Neural progenitor cell (in vitro differentiated cells): Measurements from ENCODE around the gene DTWD2. TPM values are rescaled to one million over a fixed set of nuclear protein-coding genes. Genes with fewer than 3 reads are reported as not detected.
A peak's percentile ranks its signal among the peaks of the same experiment; 100 is the strongest.

Experiments used
- DNase-seq: peaks from one replicate; pipeline ENCODE4 v3.0.0-alpha.2; 2016; ENCODE audit warnings: low spot score
- H2AFZ ChIP-seq: fragments of 200-600 bp; sonication (generic); replicated peaks from 2 replicates; pipeline ENCODE4 v1.6.1; 2016; ENCODE audit warnings: antibody characterized with exemption
- H3F3A ChIP-seq: fragments of 200-600 bp; sonication (generic); 2 replicates; pipeline ENCODE4 v1.6.1; 2016; ENCODE audit warnings: antibody characterized with exemption, low read depth
- H3K27ac ChIP-seq: fragments of 200-600 bp; sonication (generic); 2 replicates; pipeline ENCODE4 v1.5.1; 2016; ENCODE audit warnings: mild to moderate bottlenecking
- H3K27me3 ChIP-seq: fragments of 200-600 bp; sonication (generic); 2 replicates; pipeline ENCODE4 v1.6.1; 2016; ENCODE audit warnings: mild to moderate bottlenecking, moderate library complexity
- H3K36me3 ChIP-seq: fragments of 200-600 bp; sonication (generic); 2 replicates; pipeline ENCODE4 v1.5.1; 2016
- H3K4me1 ChIP-seq: fragments of 200-600 bp; sonication (generic); 2 replicates; pipeline ENCODE4 v1.6.1; 2016; ENCODE audit warnings: mixed run types
- H3K4me2 ChIP-seq: fragments of 200-600 bp; sonication (generic); 2 replicates; pipeline ENCODE4 v1.6.1; 2016
- H3K4me3 ChIP-seq: fragments of 200-600 bp; sonication (generic); 2 replicates; pipeline ENCODE4 v1.5.1; 2016
- H3K79me2 ChIP-seq: fragments of 200-600 bp; sonication (generic); 2 replicates; pipeline ENCODE4 v1.6.1; 2016; ENCODE audit warnings: low read depth
- H3K9ac ChIP-seq: fragments of 200-600 bp; sonication (generic); 2 replicates; pipeline ENCODE4 v1.6.1; 2016
- H3K9me3 ChIP-seq: fragments of 200-600 bp; sonication (generic); 2 replicates; pipeline ENCODE4 v1.5.1; 2016; ENCODE audit warnings: low read depth
- H4K20me1 ChIP-seq: fragments of 200-600 bp; sonication (generic); 2 replicates; pipeline ENCODE4 v1.6.1; 2016; ENCODE audit warnings: low read depth
- H3K27ac Mint-ChIP-seq: 3 replicates; pipeline ENCODE4 v1.8.0; 2021; ENCODE audit warnings: mixed read lengths
- H3K27me3 Mint-ChIP-seq: 2 replicates; pipeline ENCODE4 v1.8.0; 2022; ENCODE audit warnings: low read depth, mild to moderate bottlenecking, inconsistent platforms, moderate library complexity, mixed read lengths; ENCODE audit not compliant: insufficient read depth
- H3K36me3 Mint-ChIP-seq: 3 replicates; pipeline ENCODE4 v1.8.0; 2021; ENCODE audit warnings: mixed read lengths
- H3K4me1 Mint-ChIP-seq: 3 replicates; pipeline ENCODE4 v1.8.0; 2021; ENCODE audit warnings: mixed read lengths
- H3K4me3 Mint-ChIP-seq: 3 replicates; pipeline ENCODE4 v1.8.0; 2021; ENCODE audit warnings: mild to moderate bottlenecking, moderate library complexity, mixed read lengths
- H3K9me3 Mint-ChIP-seq: 3 replicates; pipeline ENCODE4 v1.8.0; 2020; ENCODE audit warnings: mixed read lengths
- CTCF ChIP-seq: fragments of 200-600 bp; sonication (generic); IDR thresholded peaks from 2 replicates; pipeline ENCODE4 v1.5.1; 2017; ENCODE audit warnings: antibody characterized with exemption, mild to moderate bottlenecking
- EZH2 ChIP-seq: fragments of 200-600 bp; sonication (generic); IDR thresholded peaks from 2 replicates; pipeline ENCODE4 v1.6.1; 2017; ENCODE audit warnings: antibody characterized with exemption, mild to moderate bottlenecking, moderate library complexity
- EZH2phosphoT487 ChIP-seq: fragments of 200-600 bp; sonication (generic); IDR thresholded peaks from 2 replicates; pipeline ENCODE4 v1.6.1; 2017; ENCODE audit warnings: antibody characterized with exemption
- total RNA-seq: library from RNA; depleted of rRNA; stranded (reverse); fragments of >200 nt; gene quantifications from 2 replicates; pipeline ENCODE4 v1.2.3, GENCODE V29; 2015; ENCODE audit warnings: low replicate concordance

DTWD2 gene
- 7.2 and 10.4 TPM in 2 replicates for total RNA-seq

GRCh38 chr5:118987988-118988865 lies at the start of gene DTWD2:
Gene DTWD2, minus strand, starts transcription at chr5:118988547. Its CDS starts 36 bp downstream, at chr5:118988511.
- H3K27me3 Mint-ChIP-seq, result peaks cover 3% of the 10 kb centered on the region
- H3K9me3 ChIP-seq, result no peaks in the 10 kb centered on the region
- peak within 1 kb of the TSS; percentile 82 for H3K4me3 Mint-ChIP-seq
- no peaks in the 10 kb centered on the region for H3K27me3 ChIP-seq
- no peak within 1 kb of the TSS for H3K27ac Mint-ChIP-seq
- peaks cover 12% of the 10 kb centered on the region for H3K4me1 ChIP-seq
- peaks cover 7% of the 10 kb centered on the region for H3K4me1 Mint-ChIP-seq
- H4K20me1 ChIP-seq, result no peaks in the 10 kb centered on the region
- peak within 1 kb of the TSS; percentile 75 for H3K27ac ChIP-seq
- TF ChIP-seq EZH2phosphoT487 (no peak), CTCF (peak; percentile 83), EZH2 (peak; percentile 50)
- no peaks in the 10 kb centered on the region for H3K36me3 ChIP-seq
- H3K4me2 ChIP-seq, result peak within 1 kb of the TSS; percentile 79
- DNase-seq, result peak; percentile 96
- H3F3A ChIP-seq, result no peaks in the 10 kb centered on the region
- H3K36me3 Mint-ChIP-seq, result no peaks in the 10 kb centered on the region
- peak within 1 kb of the TSS; percentile 84 for H3K9ac ChIP-seq
- H3K9me3 Mint-ChIP-seq, result peaks cover 3% of the 10 kb centered on the region
- peaks cover 7% of the 10 kb centered on the region for H3K79me2 ChIP-seq
- peak within 1 kb of the TSS; percentile 58 for H3K4me3 ChIP-seq
- H2AFZ ChIP-seq, result peak within 1 kb of the TSS; percentile 89

GRCh38 chr5:119037496-119038215 lies 49.3 kb upstream of the DTWD2 start:
- DNase-seq, result no peak
- Mint-ChIP-seq H3K4me3 (no peak overlapping the region), H3K4me1 (no peaks in the 10 kb centered on the region), H3K36me3 (no peaks in the 10 kb centered on the region), H3K27ac (no peak overlapping the region), H3K27me3 (peaks cover 2% of the 10 kb centered on the region), H3K9me3 (no peaks in the 10 kb centered on the region)
- Histone ChIP-seq H3K36me3 (no peaks in the 10 kb centered on the region), H3K4me1 (no peaks in the 10 kb centered on the region), H3F3A (no peaks in the 10 kb centered on the region), H3K9me3 (no peaks in the 10 kb centered on the region), H3K4me2 (no peak overlapping the region), H3K9ac (no peak overlapping the region), H3K27ac (no peak overlapping the region), H3K79me2 (no peaks in the 10 kb centered on the region), H3K4me3 (no peak overlapping the region), H2AFZ (no peak overlapping the region), H3K27me3 (no peaks in the 10 kb centered on the region), H4K20me1 (no peaks in the 10 kb centered on the region)
- TF ChIP-seq EZH2phosphoT487, result no peak
- TF ChIP-seq CTCF, result no peak
- TF ChIP-seq EZH2, result no peak

DNA sequence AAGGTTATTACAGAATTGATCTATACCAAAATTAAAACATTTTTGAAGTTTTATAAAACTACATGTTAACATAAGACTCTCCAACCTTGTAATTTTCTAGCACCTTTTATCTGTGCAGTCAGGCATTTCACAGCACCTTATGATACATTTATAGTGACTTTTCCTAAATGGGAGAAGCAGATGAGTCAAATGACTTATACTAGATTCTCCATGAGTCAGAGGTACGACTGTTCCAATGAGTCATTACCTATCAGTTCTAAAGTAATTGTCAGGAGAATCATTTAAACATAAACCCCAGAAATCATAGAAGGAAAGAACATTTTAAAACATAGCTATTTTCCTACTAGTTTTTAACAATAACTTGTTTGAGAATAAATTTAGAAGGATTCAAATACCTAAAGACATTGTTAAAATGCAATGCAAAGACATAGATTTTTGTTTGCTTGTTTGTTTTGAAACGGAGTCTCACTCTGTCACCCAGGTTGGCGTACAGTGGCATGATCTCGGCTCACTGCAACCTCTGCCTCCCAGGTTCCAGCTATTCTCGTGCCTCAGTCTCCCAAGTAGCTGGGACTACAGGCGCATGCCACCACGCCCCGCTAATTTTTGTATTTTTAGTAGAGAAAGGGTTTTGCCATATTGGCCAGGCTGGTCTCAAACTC lies 47.9 kb upstream of the DTWD2 start:
- no peak overlapping the region for H3K4me3 ChIP-seq
- DNase-seq, result no peak
- Mint-ChIP-seq H3K27ac (no peak overlapping the region), H3K4me1 (no peaks in the 10 kb centered on the region), H3K27me3 (peaks cover 2% of the 10 kb centered on the region), H3K4me3 (no peak overlapping the region), H3K36me3 (no peaks in the 10 kb centered on the region), H3K9me3 (no peaks in the 10 kb centered on the region)
- H3K36me3 ChIP-seq, result no peaks in the 10 kb centered on the region
- H3K4me2 ChIP-seq, result no peak overlapping the region
- H3K79me2 ChIP-seq, result no peaks in the 10 kb centered on the region
- H3K9ac ChIP-seq, result no peak overlapping the region
- TF ChIP-seq EZH2 (no peak), EZH2phosphoT487 (no peak), CTCF (no peak)
- H3K4me1 ChIP-seq, result no peaks in the 10 kb centered on the region
- no peaks in the 10 kb centered on the region for H4K20me1 ChIP-seq
- H2AFZ ChIP-seq, result no peak overlapping the region
- no peaks in the 10 kb centered on the region for H3K9me3 ChIP-seq
- H3F3A ChIP-seq, result no peaks in the 10 kb centered on the region
- H3K27ac ChIP-seq, result no peak overlapping the region
- peaks cover 11% of the 10 kb centered on the region for H3K27me3 ChIP-seq
